MM.1S (cell line): ENCODE measurements around the gene MEGF11.

Source experiments
- DNase-seq: peaks from one replicate; pipeline ENCODE4 v3.0.0-alpha.2; 2015
- H2AFZ ChIP-seq: fragments of 300-600 bp; sonication (generic); 2 replicates; pipeline ENCODE4 v1.6.0; 2016; ENCODE audit warnings: antibody characterized with exemption, low read length
- H3F3A ChIP-seq: fragments of 300-600 bp; sonication (generic); 2 replicates; pipeline ENCODE4 v1.6.1; 2016; ENCODE audit warnings: mild to moderate bottlenecking, antibody characterized with exemption, low read length, moderate library complexity, mixed read lengths; ENCODE audit not compliant: insufficient read depth
- H3K27ac ChIP-seq: fragments of 300-600 bp; sonication (generic); 2 replicates; pipeline ENCODE4 v1.5.1; 2016; ENCODE audit warnings: mild to moderate bottlenecking, low read length
- H3K27me3 ChIP-seq: fragments of 300-600 bp; sonication (generic); replicated peaks from 2 replicates; pipeline ENCODE4 v1.6.0; 2016; ENCODE audit warnings: low read length; ENCODE audit not compliant: insufficient read depth
- H3K36me3 ChIP-seq: fragments of 300-600 bp; sonication (generic); replicated peaks from 2 replicates; pipeline ENCODE4 v1.6.1; 2016; ENCODE audit warnings: mild to moderate bottlenecking, low read length, mixed read lengths; ENCODE audit not compliant: insufficient read depth
- H3K4me1 ChIP-seq: fragments of 300-600 bp; sonication (generic); 2 replicates; pipeline ENCODE4 v1.6.1; 2016; ENCODE audit warnings: low read length, mixed read lengths
- H3K4me2 ChIP-seq: fragments of 300-600 bp; sonication (generic); 2 replicates; pipeline ENCODE4 v1.6.0; 2016; ENCODE audit warnings: low read depth, low read length
- H3K4me3 ChIP-seq: fragments of 300-600 bp; sonication (generic); 2 replicates; pipeline ENCODE4 v1.5.1; 2016; ENCODE audit warnings: low read length, mixed read lengths
- H3K79me2 ChIP-seq: fragments of 300-600 bp; sonication (generic); 2 replicates; pipeline ENCODE4 v1.6.1; 2016; ENCODE audit warnings: mixed run types, low read length, mixed read lengths
- H3K9ac ChIP-seq: fragments of 300-600 bp; sonication (generic); 2 replicates; pipeline ENCODE4 v1.6.1; 2016; ENCODE audit warnings: low read length, mixed read lengths
- H3K9me2 ChIP-seq: fragments of 300-600 bp; sonication (generic); replicated peaks from 2 replicates; pipeline ENCODE4 v1.6.1; 2016; ENCODE audit warnings: mild to moderate bottlenecking, low read length, mixed read lengths; ENCODE audit not compliant: insufficient read depth
- H3K9me3 ChIP-seq: fragments of 300-600 bp; sonication (generic); replicated peaks from 2 replicates; pipeline ENCODE4 v1.6.1; 2016; ENCODE audit warnings: mild to moderate bottlenecking, low read length, mixed read lengths; ENCODE audit not compliant: insufficient read depth
- H4K20me1 ChIP-seq: fragments of 300-600 bp; sonication (generic); 2 replicates; pipeline ENCODE4 v1.6.1; 2016; ENCODE audit warnings: mild to moderate bottlenecking, low read length, moderate library complexity, mixed read lengths; ENCODE audit not compliant: insufficient read depth
- CTCF ChIP-seq: fragments of 300-600 bp; sonication (generic); IDR thresholded peaks from 2 replicates; pipeline ENCODE4 v1.5.1; 2016; ENCODE audit warnings: antibody characterized with exemption, low read length, mixed read lengths
- EZH2 ChIP-seq: fragments of 300-600 bp; sonication (generic); optimal IDR thresholded peaks from 2 replicates; pipeline ENCODE3; 2017; ENCODE audit warnings: low read depth, mild to moderate bottlenecking, antibody characterized with exemption, low read length, mixed read lengths
- EZH2phosphoT487 ChIP-seq: fragments of 300-600 bp; sonication (generic); IDR thresholded peaks from 2 replicates; pipeline ENCODE4 v1.6.1; 2018; ENCODE audit warnings: antibody characterized with exemption, low read length

The MEGF11 gene

GRCh38 chr15:66025972-66026371 is 227.6 kb downstream of the MEGF11 start:
- no peaks in the 10 kb centered on the region for H3F3A ChIP-seq
- H3K9me3 ChIP-seq: no peaks in the 10 kb centered on the region
- no peak overlapping the region for H3K4me3 ChIP-seq
- no peaks in the 10 kb centered on the region for H3K9me2 ChIP-seq
- H3K36me3 ChIP-seq: no peaks in the 10 kb centered on the region
- no peak for DNase-seq
- no peaks in the 10 kb centered on the region for H3K4me1 ChIP-seq
- H3K4me2 ChIP-seq: no peak overlapping the region
- H3K79me2 ChIP-seq: no peaks in the 10 kb centered on the region
- 0 out of 2 replicates have a peak, but pooled peaks cover 10% of the 10 kb centered on the region for H3K27me3 ChIP-seq
- TF ChIP-seq CTCF (no peak), EZH2 (no peak), EZH2phosphoT487 (no peak)
- H4K20me1 ChIP-seq: no peaks in the 10 kb centered on the region
- H3K27ac ChIP-seq: no peak overlapping the region
- H2AFZ ChIP-seq: no peak overlapping the region
- H3K9ac ChIP-seq: no peak overlapping the region

GRCh38 chr15:66025015-66025452 is 228.5 kb downstream of the MEGF11 start:
- no peaks in the 10 kb centered on the region for H3K9me3 ChIP-seq
- H3K27ac ChIP-seq: no peak overlapping the region
- H3F3A ChIP-seq: no peaks in the 10 kb centered on the region
- H3K79me2 ChIP-seq: no peaks in the 10 kb centered on the region
- H2AFZ ChIP-seq: no peak overlapping the region
- H3K4me1 ChIP-seq: no peaks in the 10 kb centered on the region
- TF ChIP-seq CTCF: no peak
- no peak for TF ChIP-seq EZH2phosphoT487
- TF ChIP-seq EZH2: no peak
- no peak overlapping the region for H3K4me2 ChIP-seq
- no peak overlapping the region for H3K9ac ChIP-seq
- no peaks in the 10 kb centered on the region for H3K36me3 ChIP-seq
- 0 out of 2 replicates have a peak, but pooled peaks cover 10% of the 10 kb centered on the region for H3K27me3 ChIP-seq
- no peak overlapping the region for H3K4me3 ChIP-seq
- H3K9me2 ChIP-seq: no peaks in the 10 kb centered on the region
- no peaks in the 10 kb centered on the region for H4K20me1 ChIP-seq
- no peak for DNase-seq

- no peak for TF ChIP-seq CTCF
- TF ChIP-seq EZH2phosphoT487: no peak
- TF ChIP-seq EZH2: no peak
- Histone ChIP-seq H3F3A (no peaks in the 10 kb centered on the region), H4K20me1 (no peaks in the 10 kb centered on the region), H3K36me3 (no peaks in the 10 kb centered on the region), H3K4me2 (no peak overlapping the region), H3K9me2 (no peaks in the 10 kb centered on the region), H3K4me3 (no peak overlapping the region), H2AFZ (no peak overlapping the region), H3K27me3 (0 out of 2 replicates have a peak, but pooled peaks cover 10% of the 10 kb centered on the region), H3K79me2 (no peaks in the 10 kb centered on the region), H3K9me3 (no peaks in the 10 kb centered on the region), H3K4me1 (no peaks in the 10 kb centered on the region), H3K27ac (no peak overlapping the region), H3K9ac (no peak overlapping the region)
- no peak for DNase-seq
These were observed 229.4 kb downstream of the MEGF11 start for GRCh38 chr15:66024116-66024515.
